Measurements from ENCODE around the gene RRAS. TPM values are rescaled to one million over a fixed set of nuclear protein-coding genes. Genes with fewer than 3 reads are reported as not detected.

RRAS gene
- total RNA-seq, 1 donor from 2014 or later: 67.7 TPM

DNA sequence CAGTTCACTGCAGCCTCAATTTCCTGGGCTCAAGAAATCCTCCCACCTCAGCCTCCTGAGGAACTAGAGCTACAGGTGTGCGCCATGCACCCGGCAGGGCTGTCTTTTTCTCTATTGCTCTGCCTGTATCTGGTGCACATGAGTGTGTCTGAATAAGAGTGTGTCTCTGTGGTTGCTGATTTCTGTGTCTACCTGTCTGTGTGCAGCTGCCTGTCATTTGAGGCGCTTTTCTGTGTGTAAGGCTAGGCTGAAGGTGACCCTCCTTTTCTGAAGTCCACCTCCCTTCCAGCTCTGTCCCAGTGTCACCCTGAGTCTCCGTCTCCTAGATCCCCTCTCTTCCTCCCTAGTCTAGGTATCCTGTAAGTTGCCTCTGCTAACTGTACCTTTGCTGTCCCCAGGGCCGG, 50.4 kb downstream of the RRAS start:
- H3K27ac Mint-ChIP-seq (ENCODE audit: unreplicated experiment): no peak overlapping the region

DNA sequence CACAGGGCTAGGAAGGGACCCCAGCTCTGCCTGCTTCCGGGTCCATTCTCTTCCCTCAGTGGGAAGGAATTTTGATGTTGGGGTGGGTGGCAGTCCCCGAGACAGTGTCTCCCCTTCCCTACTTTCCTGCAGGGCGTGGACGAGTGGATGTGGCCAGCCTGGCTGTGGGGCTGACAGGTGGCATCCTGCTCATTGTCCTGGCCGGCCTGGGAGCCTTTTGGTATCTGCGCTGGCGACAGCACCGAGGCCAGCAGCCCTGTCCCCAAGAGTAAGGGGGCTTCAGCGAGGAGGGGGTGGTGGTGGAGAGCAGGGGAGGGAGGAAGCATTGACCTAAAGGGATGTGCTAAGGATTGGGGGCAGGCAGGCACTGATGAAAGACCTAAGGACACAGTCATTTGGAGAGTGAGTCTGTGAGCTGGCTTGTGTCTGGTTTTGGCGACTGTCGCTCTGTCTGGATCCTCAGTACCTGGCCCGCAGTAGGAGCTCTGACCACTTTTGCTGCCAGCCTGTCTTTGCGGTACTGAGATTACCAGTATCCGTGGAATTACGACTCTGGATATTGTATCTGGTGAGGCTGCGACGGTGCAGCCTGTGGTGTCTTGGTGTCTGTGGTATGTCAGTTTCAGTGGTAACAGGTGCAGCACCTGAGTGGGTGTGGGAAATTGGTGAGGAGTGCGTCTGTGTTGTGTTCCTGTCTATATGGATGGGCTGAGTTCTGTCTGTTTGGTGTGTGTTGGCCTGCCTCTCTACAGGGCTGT, 51.4 kb downstream of the RRAS start:
- Mint-ChIP-seq H3K36me3 (ENCODE audit: unreplicated experiment) (no peaks in the 10 kb centered on the region), H3K27ac (ENCODE audit: unreplicated experiment) (no peak overlapping the region), H3K4me1 (ENCODE audit: unreplicated experiment) (peaks cover 13% of the 10 kb centered on the region), H3K9me3 (ENCODE audit: unreplicated experiment) (no peaks in the 10 kb centered on the region), H3K27me3 (ENCODE audit: unreplicated experiment) (no peaks in the 10 kb centered on the region), H3K4me3 (ENCODE audit: unreplicated experiment) (no peak overlapping the region)
- DNase-seq (ENCODE audit: extremely low spot score, unreplicated experiment): no peak
- no peak for TF ChIP-seq CTCF (IDR thresholded peaks at IDR 0.05)

More for the DNA sequence above, 50.4 kb downstream of the RRAS start:
- TF ChIP-seq CTCF (IDR thresholded peaks at IDR 0.05): no peak
- no peak for DNase-seq (ENCODE audit: extremely low spot score, unreplicated experiment)
- H3K9me3 Mint-ChIP-seq (ENCODE audit: unreplicated experiment): no peaks in the 10 kb centered on the region
- peaks cover 4% of the 10 kb centered on the region for H3K36me3 Mint-ChIP-seq (ENCODE audit: unreplicated experiment)
- H3K4me1 Mint-ChIP-seq (ENCODE audit: unreplicated experiment): peaks cover 19% of the 10 kb centered on the region
- H3K4me3 Mint-ChIP-seq (ENCODE audit: unreplicated experiment): no peak overlapping the region
- H3K27me3 Mint-ChIP-seq (ENCODE audit: unreplicated experiment): no peaks in the 10 kb centered on the region

GRCh38 chr19:49587227-49587626, 52.7 kb downstream of the RRAS start:
- peaks cover under 1% of the 10 kb centered on the region for H3K4me1 Mint-ChIP-seq (ENCODE audit: unreplicated experiment)
- TF ChIP-seq CTCF (IDR thresholded peaks at IDR 0.05): no peak
- H3K9me3 Mint-ChIP-seq (ENCODE audit: unreplicated experiment): no peaks in the 10 kb centered on the region
- H3K4me3 Mint-ChIP-seq (ENCODE audit: unreplicated experiment): no peak overlapping the region
- no peaks in the 10 kb centered on the region for H3K27me3 Mint-ChIP-seq (ENCODE audit: unreplicated experiment)
- H3K36me3 Mint-ChIP-seq (ENCODE audit: unreplicated experiment): no peaks in the 10 kb centered on the region
- no peak overlapping the region for H3K27ac Mint-ChIP-seq (ENCODE audit: unreplicated experiment)
- DNase-seq (ENCODE audit: extremely low spot score, unreplicated experiment): no peak

Small RNAs within 50 kb of the gene (microRNA-seq; reads per million reads assigned to microRNA genes)
- gene MIR5088 (ENCODE audit: unreplicated experiment): not detected

Other genes with a start within 250 kb of the RRAS start
- gene PTH2, start 216.7 kb downstream of the RRAS start, total RNA-seq: not detected in 2 replicates
- gene GFY, start 214.8 kb downstream of the RRAS start, total RNA-seq: not detected in 2 replicates
- gene SLC17A7, start 198.6 kb downstream of the RRAS start, total RNA-seq: 0.34 and 0.54 TPM in 2 replicates
- gene PIH1D1, start 188.3 kb downstream of the RRAS start, total RNA-seq: 80.2 and 84.5 TPM in 2 replicates
- 31.8 and 34.0 TPM in 2 replicates for gene ALDH16A1, start 186.9 kb downstream of the RRAS start, total RNA-seq
- gene FLT3LG, start 165.9 kb downstream of the RRAS start, total RNA-seq: 10.8 and 11.3 TPM in 2 replicates
- 2,592 and 2,617 TPM in 2 replicates for gene RPL13A, start 152.5 kb downstream of the RRAS start, total RNA-seq
- gene RPS11, start 143.7 kb downstream of the RRAS start, total RNA-seq: 1,892 and 1,912 TPM in 2 replicates
- gene FCGRT, start 127.5 kb downstream of the RRAS start, total RNA-seq: 253 and 278 TPM in 2 replicates
- gene RCN3, start 112.1 kb downstream of the RRAS start, total RNA-seq: 81.3 and 85.0 TPM in 2 replicates
- gene NOSIP, start 59.6 kb downstream of the RRAS start, total RNA-seq: 58.7 and 66.2 TPM in 2 replicates
- gene PRRG2, start 58.8 kb downstream of the RRAS start, total RNA-seq: 0.32 and 0.52 TPM in 2 replicates
- 31.6 and 32.9 TPM in 2 replicates for gene PRR12, start 49.0 kb downstream of the RRAS start, total RNA-seq
- gene SCAF1, start 2.1 kb upstream of the RRAS start, total RNA-seq: 74.9 and 81.9 TPM in 2 replicates
- 80.9 and 88.9 TPM in 2 replicates for gene IRF3, start 25.7 kb upstream of the RRAS start, total RNA-seq
- 23.6 and 29.3 TPM in 2 replicates for gene BCL2L12, start 25.8 kb upstream of the RRAS start, total RNA-seq
- gene PRMT1, start 37.1 kb upstream of the RRAS start, total RNA-seq: 121 and 126 TPM in 2 replicates
- 0.73 and 1.5 TPM in 2 replicates for gene ADM5, start 49.5 kb upstream of the RRAS start, total RNA-seq
- 44.2 and 48.8 TPM in 2 replicates for gene CPT1C, start 51.0 kb upstream of the RRAS start, total RNA-seq
- gene TSKS, start 123.2 kb upstream of the RRAS start, total RNA-seq: not detected in 2 replicates
- gene AP2A1, start 126.9 kb upstream of the RRAS start, total RNA-seq: 130 and 133 TPM in 2 replicates
- 19.9 and 24.4 TPM in 2 replicates for gene FUZ, start 173.1 kb upstream of the RRAS start, total RNA-seq
- gene MED25, start 178.1 kb upstream of the RRAS start, total RNA-seq: 56.1 and 58.1 TPM in 2 replicates
- gene PTOV1, start 211.0 kb upstream of the RRAS start, total RNA-seq: 266 and 295 TPM in 2 replicates
- 68.3 and 76.4 TPM in 2 replicates for gene PNKP, start 227.4 kb upstream of the RRAS start, total RNA-seq
- gene AKT1S1, start 237.2 kb upstream of the RRAS start, total RNA-seq: 59.7 and 61.2 TPM in 2 replicates
- gene TBC1D17, start 237.6 kb upstream of the RRAS start, total RNA-seq: 69.2 and 71.9 TPM in 2 replicates